NCI-H2171 (cell line): ENCODE data around the gene LRRTM4.
"Not testable (repeated sequence)": the region's sequence is repeated elsewhere in the genome, so short reads cannot be mapped to it uniquely, and the experiment has no call there.

Experiments used
- DNase-seq: peaks from one replicate; lab custom pipeline; 2025; lab: John Stamatoyannopoulos, UW

Gene LRRTM4

DNA sequence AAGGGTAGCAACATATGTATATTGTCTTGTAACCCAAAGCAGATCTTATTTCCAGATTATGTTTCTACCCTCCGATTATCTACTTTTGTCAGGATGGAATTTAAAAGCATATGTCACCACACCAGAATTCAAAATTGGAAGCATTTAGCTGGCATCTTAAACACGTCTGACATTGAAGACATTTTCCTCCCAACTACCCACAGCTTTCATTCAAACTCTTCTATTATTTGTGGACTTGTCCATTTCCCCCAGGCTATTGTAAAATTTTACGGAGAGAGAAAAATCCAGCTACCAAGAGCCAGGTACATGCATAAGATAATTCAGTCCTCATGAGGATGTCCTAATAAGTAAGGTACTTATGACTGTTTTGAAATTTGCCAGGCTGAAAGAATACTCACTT, 659.3 kb downstream of the LRRTM4 start:
- DNase-seq: no peak

DNA sequence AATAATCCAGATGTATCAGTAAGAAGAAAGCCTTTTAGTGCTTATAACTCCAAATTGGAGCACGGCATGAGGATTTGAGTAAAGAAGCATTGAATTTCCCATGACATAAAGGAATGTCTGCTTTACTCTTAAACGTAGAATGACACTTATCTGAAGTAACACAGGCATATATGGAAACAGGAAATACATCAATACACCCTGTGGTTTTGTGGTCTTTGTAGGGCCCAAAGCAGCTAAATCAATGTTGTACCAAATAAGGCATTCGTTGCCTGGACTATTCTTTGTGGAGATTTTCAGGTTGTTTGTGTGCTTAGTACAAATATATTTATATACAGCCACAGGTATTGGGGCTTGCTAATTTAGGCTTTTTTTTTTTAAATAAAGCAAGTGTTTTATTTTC, 660.5 kb downstream of the LRRTM4 start:
- no peak for DNase-seq

DNA sequence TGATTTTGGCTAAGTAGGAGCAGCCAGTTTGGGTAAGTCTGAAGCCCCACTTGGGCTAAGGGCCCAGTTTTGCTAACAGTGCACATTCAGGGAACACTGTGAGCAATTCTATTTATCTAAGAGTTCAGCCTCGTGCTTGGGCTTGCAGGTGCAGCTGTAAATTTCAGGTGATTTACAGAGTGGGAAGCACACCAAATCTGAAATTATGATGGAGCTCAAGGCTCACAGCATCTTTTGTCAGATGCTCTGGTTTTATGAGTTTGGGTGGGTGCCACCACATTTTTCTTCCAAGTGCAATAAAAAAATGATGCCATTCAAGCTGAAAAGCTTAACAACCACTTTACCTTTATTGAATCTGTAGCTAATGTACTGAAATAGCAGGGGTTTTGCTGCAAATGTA, 671.2 kb downstream of the LRRTM4 start:
- no peak for DNase-seq

DNA sequence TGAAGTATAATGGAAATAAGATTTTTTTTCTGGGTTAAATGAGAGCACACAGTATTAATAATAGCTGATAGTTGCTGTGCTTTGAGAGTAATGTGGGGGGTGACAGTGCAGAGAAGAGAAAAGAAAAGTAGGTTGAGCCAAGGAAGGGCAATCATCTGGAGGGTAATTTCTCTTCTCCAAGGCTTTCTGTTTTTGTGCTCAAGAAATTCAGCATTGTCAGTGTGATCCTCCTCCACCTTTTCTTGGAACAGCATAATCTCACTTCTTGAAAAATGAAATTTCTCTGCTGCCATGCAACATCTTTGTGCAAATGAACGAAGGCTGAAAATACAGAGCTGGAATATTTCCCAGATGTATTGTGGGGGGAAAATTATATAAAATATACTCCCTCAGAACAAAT, 673.1 kb downstream of the LRRTM4 start:
- no peak for DNase-seq

DNA sequence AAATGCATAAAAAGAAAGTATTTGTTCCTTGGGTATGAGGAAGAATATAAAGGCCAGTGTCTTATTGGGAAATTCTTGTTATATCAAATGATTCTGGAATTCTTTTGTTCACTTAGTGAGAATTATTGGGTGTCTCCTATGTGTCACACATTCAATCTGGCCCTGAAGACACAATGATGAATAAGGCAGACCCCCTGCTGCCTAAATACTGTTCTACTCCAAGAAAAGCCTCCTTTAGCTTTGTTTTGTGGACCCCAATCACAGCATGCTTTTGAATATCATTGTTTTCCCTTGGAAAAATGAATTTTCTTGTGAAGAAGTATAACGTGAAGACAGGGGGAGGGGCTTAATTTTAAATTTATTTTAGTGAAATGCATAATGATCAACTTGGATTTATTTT, 682.4 kb downstream of the LRRTM4 start:
- no peak for DNase-seq

DNA sequence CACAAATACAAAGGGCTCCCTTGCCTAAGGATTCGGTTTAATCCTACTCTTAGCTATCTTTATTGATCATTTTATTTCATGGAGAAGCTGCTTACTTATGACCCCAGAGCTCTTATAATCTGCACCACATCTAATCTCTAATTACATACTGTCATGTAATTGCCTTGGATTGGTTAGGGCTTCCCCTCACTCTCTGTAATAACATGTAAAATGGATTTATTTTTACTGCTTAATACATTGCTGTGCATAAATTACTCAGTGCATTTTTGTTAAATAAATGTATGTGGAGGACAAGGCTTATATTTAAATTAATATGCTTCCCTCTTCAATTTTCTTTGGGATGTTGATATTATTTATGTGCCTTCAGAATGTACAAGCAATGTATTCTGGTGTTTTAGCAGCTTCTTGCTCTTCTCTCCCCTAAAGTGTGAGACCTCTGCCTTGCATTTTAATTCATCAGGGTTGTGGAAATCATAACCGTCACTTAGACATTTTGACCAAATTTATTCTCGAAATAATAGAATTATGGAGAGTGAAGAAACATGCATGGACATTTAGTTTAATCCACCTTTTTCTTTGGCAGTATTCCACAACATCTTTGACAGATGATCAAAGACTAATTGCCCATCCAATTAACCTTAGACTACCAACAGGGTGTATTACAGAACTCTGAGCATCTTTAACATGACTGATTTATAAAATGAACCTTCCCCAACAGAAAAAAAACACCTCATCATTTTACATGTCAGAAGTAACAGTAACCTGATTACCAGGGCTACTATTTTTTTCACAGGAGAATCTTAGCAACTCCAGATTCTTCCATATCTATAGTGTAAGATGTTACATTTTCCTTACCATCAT, 692.6 kb downstream of the LRRTM4 start:
- DNase-seq: no peak

DNA sequence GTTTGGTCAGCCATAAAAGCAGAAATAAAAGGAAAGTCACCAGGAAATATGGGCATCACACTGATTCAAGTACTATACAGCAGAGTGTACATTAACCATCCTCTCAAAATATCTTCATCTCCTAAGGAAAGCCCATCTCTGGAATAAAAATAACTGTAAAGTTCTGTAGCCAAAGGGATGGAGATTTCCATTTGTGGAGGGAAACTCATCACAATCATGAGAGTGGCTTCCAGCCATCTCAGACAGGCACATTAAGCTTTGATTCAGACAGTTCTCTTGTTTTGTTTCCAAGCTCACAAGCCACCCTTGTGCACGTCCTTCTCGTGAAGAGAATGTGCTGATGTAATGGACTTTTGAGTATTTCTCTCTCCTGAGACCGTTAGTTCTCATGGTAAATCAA, 695.5 kb downstream of the LRRTM4 start:
- DNase-seq: no peak

DNA sequence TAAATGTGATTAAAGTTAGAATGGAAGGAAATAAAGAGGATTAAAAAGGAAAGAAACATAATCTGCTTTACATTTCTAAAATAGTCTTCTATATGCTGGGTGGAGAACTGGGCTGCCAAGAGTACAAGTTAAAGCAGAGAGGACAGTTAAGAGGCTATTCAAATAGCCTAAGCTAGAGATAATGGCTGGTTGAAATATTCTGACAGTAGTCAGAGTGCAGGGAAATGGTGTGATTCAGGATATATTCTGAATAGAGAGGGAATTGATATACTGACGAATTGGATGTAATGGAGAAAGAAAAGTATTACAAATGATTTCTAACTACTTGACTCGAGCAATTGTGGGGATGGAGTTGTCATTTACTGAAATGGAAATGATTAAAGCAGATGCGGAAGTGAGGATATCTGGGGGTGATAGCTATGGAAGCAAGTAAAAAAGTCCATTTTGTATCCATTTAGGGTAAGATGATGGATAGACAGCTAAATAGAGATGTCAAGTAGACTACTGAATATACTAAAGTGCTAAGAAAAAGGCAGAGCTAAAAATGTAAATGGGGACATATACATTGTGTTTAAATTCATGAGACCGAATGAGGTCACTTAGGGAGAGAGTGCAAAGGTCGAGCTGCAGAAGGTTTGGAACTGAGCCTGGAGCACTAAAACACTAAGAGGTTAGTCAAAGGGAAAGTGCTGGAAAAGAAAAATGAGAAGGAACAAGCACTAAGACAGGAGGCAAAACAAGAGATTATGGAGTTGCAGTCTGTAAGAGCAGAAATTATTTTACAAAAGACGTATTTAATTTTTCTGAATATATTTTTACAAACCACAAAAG, 696.8 kb downstream of the LRRTM4 start:
- DNase-seq: no peak

DNA sequence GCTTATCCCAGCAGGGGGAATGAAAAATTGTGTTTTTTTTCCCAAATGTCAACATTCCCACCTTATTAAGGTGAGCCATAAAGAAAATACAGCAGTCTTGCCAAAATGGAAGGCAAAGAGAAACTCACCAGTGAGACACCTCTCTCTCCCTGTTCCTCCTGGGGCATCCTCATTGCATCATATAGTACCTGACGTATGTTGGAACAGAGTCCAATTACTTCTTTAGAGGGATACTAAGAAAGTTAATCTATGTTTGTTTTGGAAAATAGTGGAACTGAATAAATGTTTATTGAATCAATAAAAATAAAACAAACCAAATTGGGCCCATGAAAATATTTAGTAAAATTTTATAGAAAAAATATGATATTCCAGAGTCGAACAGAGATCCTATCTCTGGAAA, 700.4 kb downstream of the LRRTM4 start:
- DNase-seq: no peak

DNA sequence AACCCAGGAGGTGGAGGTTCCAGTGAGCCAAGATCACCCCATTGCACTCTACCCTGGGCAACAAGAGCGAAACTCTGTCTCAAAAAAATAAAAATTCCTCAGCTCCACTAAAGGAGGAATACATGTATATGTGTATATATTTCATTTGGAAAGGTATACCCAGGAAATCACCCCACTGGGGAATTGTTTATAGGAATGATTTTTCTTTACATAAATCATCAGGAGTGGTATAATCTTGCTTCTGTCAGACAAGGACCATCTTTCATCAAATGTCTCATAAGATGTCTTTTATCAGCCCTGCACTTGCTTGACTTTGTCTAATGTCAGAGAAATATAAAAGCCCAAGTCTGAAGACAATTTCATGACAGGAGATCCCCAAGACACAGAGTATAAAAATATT, 709.1 kb downstream of the LRRTM4 start:
- no peak for DNase-seq

DNA sequence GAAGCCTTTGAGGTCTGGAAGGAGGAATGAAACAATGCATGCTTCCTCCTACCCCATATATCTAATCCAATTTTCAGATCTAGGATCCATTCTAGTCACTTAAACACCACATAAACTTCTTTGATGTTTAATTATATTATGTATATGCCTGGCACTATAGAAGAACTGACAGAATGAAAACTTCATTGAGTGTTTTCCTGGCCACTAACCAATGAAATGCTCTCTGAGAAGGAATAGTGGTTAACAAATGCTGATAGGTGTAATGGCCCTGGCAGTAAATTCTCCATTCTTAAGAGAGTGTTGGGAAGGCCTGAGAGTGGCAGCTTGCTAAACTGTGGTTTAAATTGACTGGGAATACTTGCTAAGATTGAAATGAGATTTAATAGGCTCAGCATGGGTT, 710.0 kb downstream of the LRRTM4 start:
- no peak for DNase-seq

DNA sequence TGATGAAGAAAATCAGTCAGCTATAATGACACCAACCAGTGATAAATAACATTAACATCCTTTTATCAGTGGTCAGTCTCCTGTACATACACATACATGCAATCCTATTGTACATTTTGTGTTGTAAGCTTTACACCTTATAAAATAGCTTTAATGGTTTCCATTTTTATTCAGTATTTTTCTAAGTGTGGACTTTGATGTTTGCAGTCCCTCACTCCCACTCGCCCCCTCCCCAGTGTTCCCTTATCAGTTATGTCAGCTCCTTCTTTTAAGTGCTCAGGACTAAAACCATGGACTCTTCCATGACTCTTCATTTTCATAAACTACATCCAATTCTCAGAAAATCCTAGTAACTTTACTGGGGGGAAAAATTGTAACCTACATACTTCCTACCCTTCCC, 713.0 kb downstream of the LRRTM4 start:
- no peak for DNase-seq

DNA sequence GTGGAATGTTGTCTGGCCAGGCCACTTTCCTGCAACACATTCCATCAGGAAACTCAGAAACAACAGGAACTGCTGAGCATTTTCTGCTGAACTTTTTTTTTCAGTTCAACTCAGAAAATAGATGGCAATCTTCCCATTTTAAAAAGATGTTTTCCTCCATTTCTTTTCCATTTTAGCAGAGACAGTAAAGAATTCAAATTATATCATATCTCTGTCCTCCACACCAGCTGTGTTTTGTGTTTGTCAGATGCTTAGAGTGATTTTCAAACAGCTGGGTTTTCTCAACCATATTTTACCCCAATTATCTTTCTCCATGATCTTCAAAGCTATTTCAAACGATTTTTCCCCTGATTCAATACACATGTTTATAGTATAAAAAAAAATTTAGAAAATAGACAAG, 713.4 kb downstream of the LRRTM4 start:
- no peak for DNase-seq

DNA sequence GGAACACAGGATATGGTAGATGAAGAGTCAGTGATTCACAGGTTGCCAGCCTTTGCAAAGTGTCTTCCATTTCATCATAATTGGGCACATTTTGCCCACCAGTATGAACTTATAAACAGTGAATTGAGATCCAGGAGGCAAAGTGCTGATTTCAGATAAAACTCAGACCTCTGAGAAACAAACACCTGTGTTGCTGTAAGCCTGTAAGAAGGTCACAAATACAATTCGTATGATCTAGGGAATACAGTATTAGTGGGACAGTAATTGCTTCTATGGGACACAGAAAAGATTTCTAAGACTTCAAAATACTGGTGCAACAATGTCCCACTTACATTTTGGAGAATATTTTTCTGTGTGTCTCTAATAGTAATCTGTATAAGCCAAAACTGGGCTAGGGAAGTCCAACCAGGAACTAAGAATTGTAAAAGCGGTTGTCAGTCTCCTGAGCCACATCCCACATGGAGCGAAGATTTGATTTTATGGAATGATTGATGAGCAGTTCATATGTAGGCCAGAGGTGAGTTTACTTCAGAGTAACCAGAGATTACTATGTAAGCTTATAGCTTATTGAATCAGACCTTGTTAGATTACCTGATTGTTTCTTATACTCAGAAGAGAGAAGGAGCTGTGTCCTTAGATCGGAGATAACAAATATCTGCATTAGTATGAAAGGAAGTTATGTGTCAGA, 728.4 kb downstream of the LRRTM4 start:
- DNase-seq: no peak

DNA sequence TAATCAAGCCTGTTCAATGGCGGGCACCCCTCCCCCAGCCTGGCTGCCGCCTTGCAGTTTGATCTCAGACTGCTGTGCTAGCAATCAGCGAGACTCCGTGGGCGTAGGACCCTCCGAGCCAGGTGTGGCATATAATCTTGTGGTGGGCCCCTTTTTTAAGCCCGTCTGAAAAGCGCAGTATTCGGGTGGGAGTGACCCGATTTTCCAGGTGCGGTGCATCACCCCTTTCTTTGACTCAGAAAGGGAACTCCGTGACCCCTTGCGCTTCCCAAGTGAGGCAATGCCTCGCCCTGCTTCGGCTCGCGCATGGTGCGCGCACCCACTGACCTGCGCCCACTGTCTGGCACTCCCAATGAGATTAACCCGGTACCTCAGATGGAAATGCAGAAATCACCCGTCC, 740.9 kb downstream of the LRRTM4 start:
- DNase-seq: not testable (repeated sequence)

DNA sequence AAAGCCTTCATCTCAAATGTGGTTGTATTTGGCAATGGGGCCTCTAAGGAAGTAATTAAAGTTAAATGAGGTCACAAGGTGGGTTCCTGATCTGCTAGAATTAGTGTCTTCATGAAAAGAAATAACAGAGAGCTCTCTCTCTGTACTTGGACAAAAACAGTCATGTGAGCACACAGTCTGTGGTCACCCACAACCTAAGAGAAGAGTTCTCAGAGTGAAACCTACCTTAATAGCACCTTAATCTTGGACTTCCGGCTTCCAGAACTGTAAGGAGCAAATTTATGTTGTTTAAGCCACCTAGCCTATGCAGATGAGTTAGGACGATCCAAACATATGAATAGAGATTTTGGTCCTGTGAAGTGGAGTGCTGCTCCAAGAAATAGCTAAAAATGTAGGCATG, 758.9 kb downstream of the LRRTM4 start:
- DNase-seq: no peak

DNA sequence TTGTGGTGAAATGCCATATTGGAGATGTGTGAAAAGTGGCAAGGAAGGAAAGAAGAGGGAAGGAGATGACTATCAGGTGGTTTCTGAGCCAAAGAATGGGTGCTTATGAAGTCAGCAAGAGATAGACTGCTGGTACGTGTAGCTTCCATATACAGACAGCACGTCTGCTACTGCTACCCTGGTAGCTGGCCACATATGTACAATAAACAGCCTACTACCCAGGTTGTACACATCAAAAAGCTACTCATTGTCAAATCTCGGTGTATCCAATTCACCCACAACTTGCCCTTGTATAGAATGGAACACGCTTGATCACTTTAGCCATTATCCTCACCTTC, 761.8 kb downstream of the LRRTM4 start:
- DNase-seq: no peak

DNA sequence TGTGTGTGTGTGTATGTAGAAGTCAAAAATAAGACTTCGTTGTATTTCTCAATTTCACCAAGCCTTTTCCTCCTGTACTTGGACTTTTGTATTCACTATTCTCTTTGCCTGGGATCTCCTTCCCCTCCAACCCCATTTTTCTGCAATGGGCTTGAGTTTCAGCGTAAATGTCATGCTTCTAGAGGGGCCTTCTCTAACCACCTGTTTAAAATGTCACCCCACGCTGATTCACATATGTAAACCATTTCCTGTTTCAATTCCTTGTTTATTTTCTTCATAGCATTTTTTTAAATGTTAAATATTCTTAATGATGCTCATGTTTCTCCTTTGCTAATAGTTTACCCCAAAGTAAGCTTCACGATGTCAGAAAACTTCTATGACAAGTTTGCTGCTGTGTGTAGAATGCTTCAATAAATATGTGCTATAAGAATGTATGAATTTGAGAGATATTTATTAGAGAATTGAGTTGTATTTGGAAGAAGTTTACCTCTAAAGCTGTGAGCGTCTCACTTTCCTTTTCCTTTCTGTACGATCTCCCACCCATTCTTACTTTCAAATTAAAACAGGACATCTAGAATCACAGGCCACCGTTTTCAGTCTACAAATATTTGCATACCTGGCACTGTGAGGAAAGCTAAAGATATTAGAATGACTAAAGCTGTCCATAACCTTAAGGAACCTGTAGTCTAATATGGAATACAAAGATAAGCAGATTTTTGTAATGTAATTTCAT, 762.4 kb downstream of the LRRTM4 start:
- DNase-seq: no peak

DNA sequence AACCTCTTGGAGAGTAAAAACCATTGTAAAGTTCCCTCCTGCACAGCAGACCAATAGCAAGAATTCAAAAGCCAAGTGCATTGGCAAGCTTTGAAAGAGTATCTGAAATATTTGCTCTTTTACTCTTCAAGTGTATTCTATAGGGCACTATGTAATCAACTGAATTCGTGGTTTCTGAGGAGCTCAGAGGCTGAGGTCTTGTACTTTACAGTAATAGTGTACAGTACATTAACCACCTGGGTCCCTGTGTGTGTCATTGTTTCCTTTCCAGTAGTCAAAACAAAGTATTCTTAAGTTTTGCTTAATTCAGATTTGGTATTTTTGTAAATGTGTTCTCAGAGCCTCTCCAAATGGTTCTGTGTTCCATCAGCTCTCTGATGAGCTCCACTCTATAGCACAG, 769.7 kb downstream of the LRRTM4 start:
- DNase-seq: no peak

DNA sequence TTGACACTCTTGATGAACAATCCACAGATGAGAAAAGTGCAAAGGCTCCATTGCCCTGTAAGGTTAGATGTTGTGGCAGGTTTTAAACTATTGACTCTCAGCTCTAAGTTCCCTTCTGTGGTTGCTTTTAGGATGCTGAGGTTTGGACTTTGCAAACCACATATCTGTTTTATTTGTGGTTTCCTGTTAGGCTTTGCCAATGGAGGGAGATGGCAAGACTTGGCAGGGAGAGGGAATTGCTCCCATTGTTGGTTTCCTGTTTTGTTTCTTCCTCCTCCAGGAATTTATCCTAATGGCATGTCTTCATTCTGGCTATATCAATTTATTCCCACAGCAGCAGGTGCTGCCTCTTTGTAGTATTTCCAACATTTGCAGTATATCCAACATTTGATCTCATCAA, 772.3 kb downstream of the LRRTM4 start:
- DNase-seq: no peak

DNA sequence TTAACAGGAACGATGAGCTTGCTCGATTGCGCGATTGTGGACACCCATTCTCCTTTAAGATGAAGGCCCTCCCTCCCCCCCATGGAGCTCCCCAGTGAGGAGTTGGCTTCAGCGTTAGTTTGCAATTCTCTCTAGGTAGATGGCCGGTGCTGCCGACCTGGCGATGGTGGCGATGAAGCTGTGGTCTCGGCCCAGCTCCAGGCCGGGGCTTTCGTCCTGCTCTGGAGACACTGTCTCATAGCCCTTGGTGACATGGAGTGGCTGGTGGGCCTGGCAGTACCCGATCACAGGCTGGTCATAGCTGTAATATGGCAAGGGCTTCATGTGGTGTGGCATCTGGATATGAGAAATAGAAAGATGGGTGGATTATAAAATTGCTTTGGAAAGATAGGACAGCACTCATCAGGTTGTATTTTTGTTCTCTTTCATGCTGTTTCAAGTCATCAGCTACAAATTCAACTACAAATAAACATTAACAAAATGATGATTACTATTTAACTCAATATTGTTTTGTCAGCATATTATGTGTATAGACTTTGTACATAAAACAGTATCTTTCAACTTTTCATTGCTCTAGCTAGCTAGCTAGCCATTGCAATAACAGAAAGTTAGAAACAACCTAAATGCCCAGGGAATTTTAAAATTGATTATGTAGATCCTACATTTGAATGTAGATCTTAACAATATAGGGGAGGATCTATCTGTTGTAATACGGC, 773.4 kb downstream of the LRRTM4 start:
- no peak for DNase-seq

DNA sequence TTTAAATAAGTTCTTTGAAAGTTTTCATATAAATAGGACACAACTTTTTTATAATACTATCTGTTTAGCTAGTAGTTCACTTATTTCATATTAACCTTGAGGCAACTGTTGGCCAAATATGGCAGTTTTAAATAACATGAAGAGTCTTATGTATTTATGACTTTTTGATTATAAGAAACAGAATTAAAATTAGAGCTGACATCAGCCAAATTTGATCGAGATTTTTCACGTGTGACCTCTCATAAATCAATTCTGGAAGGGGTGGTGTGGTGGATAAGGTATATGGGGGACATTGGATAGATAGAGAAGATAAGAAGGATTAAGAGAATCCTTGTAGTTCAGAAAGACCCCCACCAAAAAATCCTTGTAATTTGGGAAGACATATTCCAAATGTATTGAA, 776.6 kb downstream of the LRRTM4 start:
- DNase-seq: no peak
